Measurements from ENCODE around the gene MACROH2A2.

DNA sequence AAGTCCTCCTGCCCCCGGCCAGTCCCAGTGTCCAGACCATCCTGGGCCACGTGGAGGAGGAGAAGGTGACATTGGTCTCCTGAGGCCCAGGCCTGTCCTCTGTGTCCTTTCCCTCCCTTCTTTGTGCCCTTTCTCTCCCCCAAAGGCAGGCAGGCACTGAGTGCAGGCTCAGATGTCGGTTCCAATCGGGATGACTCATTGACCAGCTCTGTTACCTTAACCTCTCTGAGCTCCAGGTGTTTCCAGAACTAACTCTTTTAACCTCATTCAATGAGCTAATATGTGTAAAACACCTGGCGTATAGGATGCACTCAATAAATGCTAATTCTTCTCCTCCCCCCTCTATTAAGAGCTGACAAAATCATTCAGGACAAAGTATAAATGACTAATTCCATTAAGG is 25.7 kb downstream of the MACROH2A2 start:
- TF ChIP-seq, protein P1, sequence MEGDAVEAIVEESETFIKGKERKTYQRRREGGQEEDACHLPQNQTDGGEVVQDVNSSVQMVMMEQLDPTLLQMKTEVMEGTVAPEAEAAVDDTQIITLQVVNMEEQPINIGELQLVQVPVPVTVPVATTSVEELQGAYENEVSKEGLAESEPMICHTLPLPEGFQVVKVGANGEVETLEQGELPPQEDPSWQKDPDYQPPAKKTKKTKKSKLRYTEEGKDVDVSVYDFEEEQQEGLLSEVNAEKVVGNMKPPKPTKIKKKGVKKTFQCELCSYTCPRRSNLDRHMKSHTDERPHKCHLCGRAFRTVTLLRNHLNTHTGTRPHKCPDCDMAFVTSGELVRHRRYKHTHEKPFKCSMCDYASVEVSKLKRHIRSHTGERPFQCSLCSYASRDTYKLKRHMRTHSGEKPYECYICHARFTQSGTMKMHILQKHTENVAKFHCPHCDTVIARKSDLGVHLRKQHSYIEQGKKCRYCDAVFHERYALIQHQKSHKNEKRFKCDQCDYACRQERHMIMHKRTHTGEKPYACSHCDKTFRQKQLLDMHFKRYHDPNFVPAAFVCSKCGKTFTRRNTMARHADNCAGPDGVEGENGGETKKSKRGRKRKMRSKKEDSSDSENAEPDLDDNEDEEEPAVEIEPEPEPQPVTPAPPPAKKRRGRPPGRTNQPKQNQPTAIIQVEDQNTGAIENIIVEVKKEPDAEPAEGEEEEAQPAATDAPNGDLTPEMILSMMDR (IDR thresholded peaks at IDR 0.05 in 8 of 11, conservative IDR thresholded peaks at IDR 0.05 in 3 of 11): no peak
- no peak for TF ChIP-seq POLR2A (IDR thresholded peaks at IDR 0.05)
- no peak for TF ChIP-seq POLR2AphosphoS5 (IDR thresholded peaks at IDR 0.05)
